SK-N-MC (cell line): Measurements from ENCODE around the gene NHSL2.

Source experiments
- DNase-seq: peaks from one replicate; pipeline ENCODE4 v3.0.0-alpha.2; 2011; ENCODE audit warnings: low read depth, low spot score
- H3K27ac ChIP-seq: fragments of 200-600 bp; sonication (generic); 2 replicates; pipeline ENCODE4 v1.5.1; 2016; ENCODE audit warnings: mixed run types
- H3K36me3 ChIP-seq: fragments of 200-600 bp; sonication (generic); 2 replicates; pipeline ENCODE4 v1.6.1; 2017; ENCODE audit warnings: antibody characterized with exemption, low read length, mixed read lengths; ENCODE audit not compliant: insufficient read depth
- H3K4me3 ChIP-seq: fragments of 200-600 bp; sonication (generic); 2 replicates; pipeline ENCODE4 v1.5.1; 2016
- H3K9ac ChIP-seq: fragments of 200-600 bp; sonication (generic); 2 replicates; pipeline ENCODE4 v1.8.0; 2017; ENCODE audit warnings: mixed run types, mixed read lengths; ENCODE audit not compliant: insufficient read length
- H3K9me3 ChIP-seq: fragments of 200-600 bp; sonication (generic); 2 replicates; pipeline ENCODE4 v1.6.1; 2017; ENCODE audit warnings: low read depth, mild to moderate bottlenecking, antibody characterized with exemption, low read length, moderate library complexity, mixed read lengths
- EZH2 ChIP-seq: fragments of 200-600 bp; sonication (generic); IDR thresholded peaks from one replicate; pipeline ENCODE4 v1.6.1; 2017; ENCODE audit warnings: antibody characterized with exemption
- FOXP2 ChIP-seq: optimal IDR thresholded peaks from 2 replicates; pipeline ENCODE3; 2011; ENCODE audit warnings: mild to moderate bottlenecking, moderate library complexity; ENCODE audit not compliant: insufficient read depth; ENCODE audit errors: extremely low read length, control extremely low read depth
- POLR2AphosphoS5 ChIP-seq: IDR thresholded peaks from 2 replicates; pipeline ENCODE4 v1.6.1; 2012; ENCODE audit warnings: mild to moderate bottlenecking, low read depth, low read length, borderline replicate concordance

Gene NHSL2

DNA sequence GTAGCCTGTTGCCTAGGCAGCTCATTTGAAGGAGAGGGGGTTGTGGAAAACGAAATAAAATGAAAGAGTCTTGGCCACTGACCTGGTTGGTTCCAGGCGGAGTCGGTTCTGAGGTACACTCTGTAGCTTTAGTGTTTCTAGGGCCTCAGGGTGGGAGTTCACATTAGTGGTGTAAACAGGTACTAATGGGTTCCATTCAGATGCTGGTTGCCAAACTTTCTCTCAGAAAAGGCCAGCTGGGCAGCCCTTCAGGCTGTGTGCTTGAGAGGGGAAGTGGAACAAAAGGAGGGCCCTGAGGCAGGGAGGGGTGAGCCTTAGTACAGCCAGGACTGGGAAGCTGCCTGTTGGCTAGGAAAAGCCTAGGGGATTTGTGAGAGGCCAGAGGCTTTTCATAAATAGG, 24.8 kb downstream of the NHSL2 start:
- Histone ChIP-seq H3K4me3 (no peak overlapping the region), H3K36me3 (no peaks in the 10 kb centered on the region), H3K9me3 (no peaks in the 10 kb centered on the region), H3K9ac (no peak overlapping the region), H3K27ac (no peak overlapping the region)
- DNase-seq, result no peak
- no peak for TF ChIP-seq FOXP2
- no peak for TF ChIP-seq POLR2AphosphoS5
- TF ChIP-seq EZH2, result no peak

DNA sequence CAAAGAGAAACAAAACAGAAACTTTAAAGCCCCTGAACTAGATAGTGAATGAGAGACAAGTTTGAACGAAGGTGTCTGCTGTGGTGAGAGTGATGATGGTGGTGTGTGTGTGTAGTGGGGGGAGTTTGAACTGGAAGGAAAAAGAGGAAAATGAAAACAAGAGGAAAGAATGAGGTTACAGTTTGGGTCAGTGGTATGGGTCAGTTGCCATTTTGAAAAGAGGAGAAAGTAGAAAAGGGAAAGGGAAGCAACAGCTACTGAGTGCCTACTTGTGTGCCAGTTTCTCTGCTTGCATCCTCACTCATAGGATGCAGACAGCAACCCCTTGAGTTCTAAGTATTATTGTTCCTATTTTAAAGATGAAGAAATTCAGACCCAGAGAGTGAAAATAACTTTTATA, 26.0 kb downstream of the NHSL2 start:
- no peak overlapping the region for H3K27ac ChIP-seq
- H3K4me3 ChIP-seq, result no peak overlapping the region
- no peaks in the 10 kb centered on the region for H3K9me3 ChIP-seq
- H3K9ac ChIP-seq, result no peak overlapping the region
- H3K36me3 ChIP-seq, result no peaks in the 10 kb centered on the region
- TF ChIP-seq EZH2 (no peak), FOXP2 (no peak), POLR2AphosphoS5 (no peak)
- no peak for DNase-seq

DNA sequence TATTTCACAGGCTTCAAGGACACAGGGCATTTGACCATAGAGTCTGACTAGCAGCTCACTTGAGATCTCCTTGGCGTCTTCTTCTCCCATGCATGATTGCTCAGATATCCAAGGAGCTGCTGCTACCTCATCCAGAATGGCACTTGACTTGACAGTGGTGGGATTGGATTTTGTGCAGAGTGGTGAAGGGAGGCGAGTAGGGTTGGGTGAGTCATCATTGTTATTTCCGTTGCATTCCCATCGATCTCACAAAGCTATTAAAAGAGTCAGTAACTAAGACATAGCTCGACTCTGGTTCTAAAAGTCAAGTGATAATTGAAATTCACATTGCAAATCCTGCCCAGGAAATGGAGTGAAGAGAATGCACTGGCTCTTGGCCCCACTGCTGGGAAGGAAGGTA, 27.7 kb downstream of the NHSL2 start:
- Histone ChIP-seq H3K27ac (no peak overlapping the region), H3K9ac (no peak overlapping the region), H3K36me3 (no peaks in the 10 kb centered on the region), H3K9me3 (no peaks in the 10 kb centered on the region), H3K4me3 (no peak overlapping the region)
- TF ChIP-seq FOXP2 (no peak), EZH2 (no peak), POLR2AphosphoS5 (no peak)
- DNase-seq, result no peak

DNA sequence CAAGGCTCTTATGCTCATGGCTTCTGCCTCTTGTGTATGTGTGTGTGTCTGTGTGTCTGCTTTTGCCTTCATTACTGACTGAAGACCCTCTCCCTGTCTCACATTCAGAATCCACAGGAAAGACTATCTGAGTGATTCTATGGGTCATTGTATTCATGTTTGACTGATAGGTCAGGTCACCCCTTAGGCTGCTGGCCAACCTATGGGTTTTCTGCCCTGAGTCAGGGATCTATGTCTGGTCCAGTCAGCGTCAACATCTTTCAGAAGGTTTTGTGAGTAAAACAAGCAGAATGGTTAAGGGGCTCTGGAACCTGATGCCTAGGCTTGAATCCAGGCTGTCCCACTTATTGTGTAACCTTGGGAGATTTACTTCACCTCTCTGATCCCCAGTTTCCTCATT, 30.5 kb downstream of the NHSL2 start:
- Histone ChIP-seq H3K9ac (no peak overlapping the region), H3K4me3 (no peak overlapping the region), H3K27ac (no peak overlapping the region), H3K36me3 (no peaks in the 10 kb centered on the region), H3K9me3 (no peaks in the 10 kb centered on the region)
- TF ChIP-seq FOXP2 (no peak), POLR2AphosphoS5 (no peak), EZH2 (no peak)
- no peak for DNase-seq

DNA sequence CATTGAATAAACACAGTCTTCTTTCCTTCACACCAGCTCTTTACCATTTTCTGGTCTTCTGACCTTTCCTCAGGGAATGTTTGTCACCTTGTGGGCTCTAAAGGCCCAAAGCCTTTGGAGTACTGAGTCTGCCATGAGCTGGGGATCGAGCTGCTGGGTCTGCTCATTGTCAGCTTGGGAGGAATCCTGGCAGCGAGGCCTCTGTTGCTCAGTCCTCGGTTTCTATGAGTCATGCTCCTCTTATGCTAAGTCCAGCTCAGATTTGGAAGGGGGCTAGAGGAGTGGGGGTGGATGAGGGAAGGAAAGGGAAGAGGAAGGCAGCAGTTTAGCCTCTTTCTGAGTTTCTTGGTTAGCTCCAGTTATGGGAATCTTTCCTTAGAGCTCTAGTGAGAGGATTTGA, 31.1 kb downstream of the NHSL2 start:
- Histone ChIP-seq H3K36me3 (no peaks in the 10 kb centered on the region), H3K27ac (no peak overlapping the region), H3K4me3 (no peak overlapping the region), H3K9ac (no peak overlapping the region), H3K9me3 (no peaks in the 10 kb centered on the region)
- TF ChIP-seq EZH2 (no peak), POLR2AphosphoS5 (no peak), FOXP2 (no peak)
- no peak for DNase-seq

DNA sequence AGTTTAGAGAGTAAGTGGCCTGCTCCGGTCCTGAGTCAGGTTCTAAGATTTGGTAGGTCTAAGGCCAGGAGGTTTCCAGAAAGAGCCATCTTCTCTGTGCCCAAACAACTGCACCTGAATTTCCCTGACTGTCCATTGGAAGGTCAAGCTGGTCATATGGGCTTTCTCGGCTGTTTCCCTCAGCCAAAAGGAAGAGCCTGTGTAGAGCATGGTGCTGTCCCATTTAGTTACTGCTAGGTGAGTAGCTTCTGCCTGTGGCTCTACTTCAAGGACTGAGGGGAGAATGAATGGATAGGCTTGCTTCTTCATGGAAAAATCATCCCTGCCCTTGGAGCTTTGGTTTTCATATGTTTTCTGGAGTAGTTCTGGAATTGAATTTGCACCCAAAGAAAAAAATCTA, 33.7 kb downstream of the NHSL2 start:
- TF ChIP-seq EZH2, result no peak
- TF ChIP-seq POLR2AphosphoS5, result no peak
- no peak for TF ChIP-seq FOXP2
- Histone ChIP-seq H3K9ac (no peak overlapping the region), H3K9me3 (no peaks in the 10 kb centered on the region), H3K4me3 (no peak overlapping the region), H3K36me3 (no peaks in the 10 kb centered on the region), H3K27ac (no peak overlapping the region)
- DNase-seq, result no peak

DNA sequence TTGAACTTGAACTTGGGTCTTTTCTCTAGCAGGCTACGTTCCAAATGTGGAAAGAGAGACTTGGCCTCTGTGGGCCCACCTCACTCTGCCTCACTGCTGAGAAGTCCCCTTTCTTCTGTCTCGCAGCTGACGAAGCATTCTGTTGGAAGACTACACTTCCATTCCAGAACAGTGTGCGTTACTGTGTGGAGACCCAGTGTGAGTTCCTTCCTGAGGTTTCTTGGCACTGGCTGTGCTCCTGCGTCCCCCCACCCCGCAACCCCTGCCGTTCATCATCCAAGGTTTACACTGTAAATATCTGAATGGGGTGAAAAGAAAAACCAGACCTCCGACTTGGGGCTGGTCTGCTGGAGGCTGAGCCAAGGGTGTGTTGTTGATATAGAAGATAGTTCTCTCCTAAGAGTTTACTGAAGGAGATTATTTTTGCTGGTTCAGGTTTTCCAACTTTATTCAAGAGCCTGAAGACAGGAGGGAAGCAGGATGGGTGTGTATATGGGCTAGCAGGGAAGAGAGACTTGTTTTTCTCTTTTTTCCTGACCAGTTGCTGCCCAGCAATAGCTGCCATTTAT, 34.7 kb downstream of the NHSL2 start:
- no peaks in the 10 kb centered on the region for H3K36me3 ChIP-seq
- H3K9ac ChIP-seq, result no peak overlapping the region
- TF ChIP-seq FOXP2 (no peak), POLR2AphosphoS5 (no peak), EZH2 (no peak)
- no peaks in the 10 kb centered on the region for H3K9me3 ChIP-seq
- H3K27ac ChIP-seq, result no peak overlapping the region
- no peak for DNase-seq
- no peak overlapping the region for H3K4me3 ChIP-seq

DNA sequence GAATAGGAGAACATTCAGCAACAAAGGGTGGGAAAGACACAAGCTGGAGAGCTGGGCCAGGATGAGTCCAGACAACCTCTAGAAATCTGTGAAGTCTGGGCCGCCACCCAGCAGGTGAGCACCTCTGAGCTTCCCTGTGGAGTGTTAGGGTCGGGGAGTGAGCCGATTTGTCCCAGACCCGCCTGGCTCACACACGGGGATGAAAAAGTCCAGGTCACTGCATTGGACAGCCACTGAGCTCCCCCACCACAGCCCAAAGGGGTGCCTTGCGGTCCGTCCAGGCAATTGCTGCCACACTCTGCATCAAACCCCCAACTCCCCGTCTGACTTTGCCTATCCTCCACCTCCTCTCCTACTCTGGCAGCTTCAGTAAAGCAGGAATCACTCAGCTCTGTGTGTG, 38.7 kb downstream of the NHSL2 start:
- H3K4me3 ChIP-seq, result no peak overlapping the region
- H3K27ac ChIP-seq, result no peak overlapping the region
- no peak overlapping the region for H3K9ac ChIP-seq
- no peak for DNase-seq
- no peaks in the 10 kb centered on the region for H3K9me3 ChIP-seq
- TF ChIP-seq POLR2AphosphoS5 (no peak), EZH2 (no peak), FOXP2 (no peak)
- H3K36me3 ChIP-seq, result no peaks in the 10 kb centered on the region

DNA sequence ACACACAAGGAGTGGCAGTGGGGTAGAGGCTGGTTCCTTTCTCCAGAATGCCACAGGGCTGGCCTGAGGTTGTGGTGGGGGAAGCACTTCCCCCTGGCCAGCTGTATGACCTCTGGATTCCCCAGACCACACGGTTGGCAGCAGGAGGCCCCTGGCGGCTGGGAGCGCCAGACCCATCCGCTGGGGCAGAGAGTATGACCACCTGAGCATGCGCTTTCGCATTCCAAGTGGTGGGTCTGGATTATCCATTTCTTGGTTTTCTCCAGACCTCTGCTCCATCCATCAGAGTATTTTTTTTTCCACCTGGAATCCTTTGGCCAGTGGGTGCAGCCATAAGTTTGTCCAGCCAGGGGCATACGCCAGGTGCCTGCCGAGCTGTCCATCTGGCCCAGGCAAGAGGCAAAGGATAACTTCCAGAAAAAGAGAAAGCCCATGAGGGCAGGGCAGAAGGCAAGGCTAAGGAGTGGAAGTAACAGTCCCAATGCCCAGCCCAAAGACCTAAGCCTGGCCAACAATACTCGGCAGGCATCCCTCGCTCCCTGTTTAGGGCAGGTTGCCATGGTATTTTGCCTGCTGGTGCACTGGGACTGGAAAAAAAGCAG, 39.3 kb downstream of the NHSL2 start:
- Histone ChIP-seq H3K9me3 (no peaks in the 10 kb centered on the region), H3K36me3 (no peaks in the 10 kb centered on the region), H3K27ac (no peak overlapping the region), H3K4me3 (no peak overlapping the region), H3K9ac (no peak overlapping the region)
- no peak for DNase-seq
- TF ChIP-seq EZH2 (no peak), FOXP2 (no peak), POLR2AphosphoS5 (no peak)
